D721Med (cell line): ENCODE measurements around the gene HSBP1.

Experiments
- DNase-seq: peaks from one replicate; pipeline ENCODE4 v3.0.0; 2011; ENCODE audit warnings: low spot score; ENCODE audit not compliant: insufficient read length
- FAIRE-seq: peaks from 2 replicates; lab custom pipeline; 2011; peaks lifted over from hg19 to GRCh38; lab: Jason Lieb, UNC
- CTCF ChIP-seq: IDR thresholded peaks from 2 replicates; pipeline ENCODE4 v1.5.1; 2012; ENCODE audit warnings: mild to moderate bottlenecking, control low read depth; ENCODE audit not compliant: insufficient read depth; ENCODE audit errors: missing control alignments

The HSBP1 gene

GRCh38 chr16:83854420-83854819, 46.6 kb downstream of the HSBP1 start:
- TF ChIP-seq CTCF, result no peak
- DNase-seq (no peak), FAIRE-seq (no peak)

- no peak for FAIRE-seq
- TF ChIP-seq CTCF, result no peak
- DNase-seq, result no peak
Measured at GRCh38 chr16:83856792-83857191, 49.0 kb downstream of the HSBP1 start.

- DNase-seq, result no peak
- FAIRE-seq, result no peak
- no peak for TF ChIP-seq CTCF
Measured at GRCh38 chr16:83859265-83859664, 51.5 kb downstream of the HSBP1 start.

- no peak for TF ChIP-seq CTCF
- FAIRE-seq (no peak), DNase-seq (no peak)
Measured at GRCh38 chr16:83862661-83863060, 54.9 kb downstream of the HSBP1 start.

GRCh38 chr16:83863682-83864081, 55.9 kb downstream of the HSBP1 start:
- DNase-seq (no peak), FAIRE-seq (no peak)
- no peak for TF ChIP-seq CTCF
